ENCODE measurements around the gene BNIP3.

Gene BNIP3

DNA sequence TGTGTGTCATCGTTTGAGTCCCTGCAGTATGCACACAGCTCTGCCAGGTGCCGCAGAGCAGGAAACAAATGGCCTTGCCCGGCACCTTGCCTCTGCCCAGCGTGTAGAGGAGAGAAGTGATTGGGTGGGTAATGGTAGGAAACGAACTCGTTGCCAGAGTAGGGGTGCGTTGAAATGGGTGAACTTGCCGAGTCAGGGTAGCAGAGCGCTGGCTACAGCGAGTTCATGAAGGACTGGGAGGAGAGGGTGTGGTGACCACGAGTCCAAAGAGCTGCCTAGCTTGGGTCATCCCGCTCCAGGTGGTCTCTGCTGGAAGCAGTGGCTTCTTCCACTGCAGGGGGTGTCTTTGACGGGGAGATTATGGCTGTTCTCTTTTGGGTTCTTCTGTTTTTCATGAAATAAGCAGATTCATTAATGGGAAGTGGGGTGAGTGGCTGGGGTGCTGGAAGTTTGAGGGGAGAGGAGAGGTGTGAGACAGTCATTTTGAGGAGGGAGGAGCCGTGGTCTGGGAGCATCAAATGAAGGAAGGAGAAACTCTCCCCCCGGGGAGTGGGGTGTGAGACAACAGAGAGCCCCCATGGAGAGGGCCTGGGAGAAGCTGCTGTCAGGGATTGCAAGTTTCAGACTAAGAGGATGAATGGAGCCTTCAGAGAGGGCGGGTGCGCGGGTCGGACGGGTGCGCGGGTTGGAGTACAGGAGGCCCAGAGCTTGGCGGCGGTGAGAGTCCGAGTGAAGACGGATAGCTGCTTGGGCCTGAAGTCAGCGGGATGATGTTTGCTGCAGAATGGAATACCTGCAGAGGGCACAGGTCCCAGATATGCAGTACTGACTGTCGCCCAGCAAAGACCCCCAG is 54.8 kb downstream of the BNIP3 start:
- no peak overlapping the region for H3K4me3 ChIP-seq (ENCODE audit: low read depth, low read length)
- no peak overlapping the region for H3K27ac ChIP-seq
- H3K9ac ChIP-seq = no peak overlapping the region
- no peaks in the 10 kb centered on the region for H3K9me3 ChIP-seq (ENCODE audit: control insufficient read depth, low read length)
- peaks cover 12% of the 10 kb centered on the region for H3K4me1 ChIP-seq
- peaks cover 78% of the 10 kb centered on the region for H3K79me2 ChIP-seq
- H3K36me3 ChIP-seq (ENCODE audit: control insufficient read depth, insufficient read depth, low read length) = no peaks in the 10 kb centered on the region
- TF ChIP-seq, protein P1, sequence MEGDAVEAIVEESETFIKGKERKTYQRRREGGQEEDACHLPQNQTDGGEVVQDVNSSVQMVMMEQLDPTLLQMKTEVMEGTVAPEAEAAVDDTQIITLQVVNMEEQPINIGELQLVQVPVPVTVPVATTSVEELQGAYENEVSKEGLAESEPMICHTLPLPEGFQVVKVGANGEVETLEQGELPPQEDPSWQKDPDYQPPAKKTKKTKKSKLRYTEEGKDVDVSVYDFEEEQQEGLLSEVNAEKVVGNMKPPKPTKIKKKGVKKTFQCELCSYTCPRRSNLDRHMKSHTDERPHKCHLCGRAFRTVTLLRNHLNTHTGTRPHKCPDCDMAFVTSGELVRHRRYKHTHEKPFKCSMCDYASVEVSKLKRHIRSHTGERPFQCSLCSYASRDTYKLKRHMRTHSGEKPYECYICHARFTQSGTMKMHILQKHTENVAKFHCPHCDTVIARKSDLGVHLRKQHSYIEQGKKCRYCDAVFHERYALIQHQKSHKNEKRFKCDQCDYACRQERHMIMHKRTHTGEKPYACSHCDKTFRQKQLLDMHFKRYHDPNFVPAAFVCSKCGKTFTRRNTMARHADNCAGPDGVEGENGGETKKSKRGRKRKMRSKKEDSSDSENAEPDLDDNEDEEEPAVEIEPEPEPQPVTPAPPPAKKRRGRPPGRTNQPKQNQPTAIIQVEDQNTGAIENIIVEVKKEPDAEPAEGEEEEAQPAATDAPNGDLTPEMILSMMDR (IDR thresholded peaks at IDR 0.05) = no peak
- no peak overlapping the region for H2AFZ ChIP-seq
- H3K4me2 ChIP-seq (ENCODE audit: low read length) = no peak overlapping the region
- H3K27me3 ChIP-seq (ENCODE audit: control insufficient read depth, insufficient read depth, low read length) = no peaks in the 10 kb centered on the region

DNA sequence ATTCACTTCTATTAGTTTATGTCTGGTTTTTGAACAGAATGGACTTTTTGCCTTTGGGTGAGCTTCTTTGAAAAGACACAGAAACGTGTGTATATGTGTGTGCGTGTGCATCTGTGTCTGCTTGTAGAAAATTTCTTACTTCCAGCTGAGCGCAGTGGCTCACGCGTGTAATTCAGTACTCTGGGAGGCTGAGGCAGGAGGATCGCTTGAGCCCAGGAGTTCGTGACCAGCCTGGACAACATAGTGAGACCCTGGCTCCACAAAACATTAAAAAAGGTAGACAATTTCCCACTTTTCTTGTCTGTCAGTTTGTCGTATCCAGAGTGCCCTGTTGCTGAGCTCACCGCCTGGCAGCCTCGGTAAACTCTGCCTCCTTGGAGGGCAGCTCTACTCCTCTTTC is 55.5 kb downstream of the BNIP3 start:
- no peaks in the 10 kb centered on the region for H3K9me3 ChIP-seq (ENCODE audit: control insufficient read depth, low read length)
- no peak overlapping the region for H3K27ac ChIP-seq
- H3K27me3 ChIP-seq (ENCODE audit: control insufficient read depth, insufficient read depth, low read length) = no peaks in the 10 kb centered on the region
- H3K4me3 ChIP-seq (ENCODE audit: low read depth, low read length) = no peak overlapping the region
- H3K36me3 ChIP-seq (ENCODE audit: control insufficient read depth, insufficient read depth, low read length) = no peaks in the 10 kb centered on the region
- H2AFZ ChIP-seq = no peak overlapping the region
- TF ChIP-seq, protein P1 (IDR thresholded peaks at IDR 0.05) = no peak
- no peak overlapping the region for H3K9ac ChIP-seq
- H3K4me2 ChIP-seq (ENCODE audit: low read length) = no peak overlapping the region
- H3K4me1 ChIP-seq = peaks cover 8% of the 10 kb centered on the region
- peaks cover 78% of the 10 kb centered on the region for H3K79me2 ChIP-seq

DNA sequence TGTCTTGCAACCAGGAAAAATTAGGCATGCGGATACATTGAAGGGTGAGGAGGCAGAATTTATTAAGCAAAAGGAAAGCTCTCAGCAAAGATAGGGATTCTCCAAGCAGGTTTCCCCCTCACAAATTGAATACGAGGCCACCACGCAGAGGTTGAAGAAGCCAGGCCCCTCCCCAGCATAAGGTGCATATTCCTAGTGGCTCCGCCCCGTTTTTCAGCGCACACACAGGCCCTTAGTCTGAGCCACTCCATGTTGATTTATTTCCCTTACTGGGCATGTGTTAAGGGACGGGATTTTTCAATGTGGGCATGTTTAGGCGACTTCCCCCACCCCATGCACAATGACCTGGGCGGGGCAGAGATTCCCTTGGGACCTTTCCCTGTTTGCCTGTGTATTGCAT is 56.0 kb downstream of the BNIP3 start:
- H3K27me3 ChIP-seq (ENCODE audit: control insufficient read depth, insufficient read depth, low read length) = no peaks in the 10 kb centered on the region
- no peak overlapping the region for H2AFZ ChIP-seq
- H3K4me2 ChIP-seq (ENCODE audit: low read length) = no peak overlapping the region
- no peaks in the 10 kb centered on the region for H3K9me3 ChIP-seq (ENCODE audit: control insufficient read depth, low read length)
- H3K27ac ChIP-seq = no peak overlapping the region
- H3K36me3 ChIP-seq (ENCODE audit: control insufficient read depth, insufficient read depth, low read length) = no peaks in the 10 kb centered on the region
- H3K4me1 ChIP-seq = peaks cover 4% of the 10 kb centered on the region
- H3K4me3 ChIP-seq (ENCODE audit: low read depth, low read length) = no peak overlapping the region
- H3K79me2 ChIP-seq = peaks cover 78% of the 10 kb centered on the region
- H3K9ac ChIP-seq = no peak overlapping the region
- TF ChIP-seq, protein P1 (IDR thresholded peaks at IDR 0.05) = no peak

DNA sequence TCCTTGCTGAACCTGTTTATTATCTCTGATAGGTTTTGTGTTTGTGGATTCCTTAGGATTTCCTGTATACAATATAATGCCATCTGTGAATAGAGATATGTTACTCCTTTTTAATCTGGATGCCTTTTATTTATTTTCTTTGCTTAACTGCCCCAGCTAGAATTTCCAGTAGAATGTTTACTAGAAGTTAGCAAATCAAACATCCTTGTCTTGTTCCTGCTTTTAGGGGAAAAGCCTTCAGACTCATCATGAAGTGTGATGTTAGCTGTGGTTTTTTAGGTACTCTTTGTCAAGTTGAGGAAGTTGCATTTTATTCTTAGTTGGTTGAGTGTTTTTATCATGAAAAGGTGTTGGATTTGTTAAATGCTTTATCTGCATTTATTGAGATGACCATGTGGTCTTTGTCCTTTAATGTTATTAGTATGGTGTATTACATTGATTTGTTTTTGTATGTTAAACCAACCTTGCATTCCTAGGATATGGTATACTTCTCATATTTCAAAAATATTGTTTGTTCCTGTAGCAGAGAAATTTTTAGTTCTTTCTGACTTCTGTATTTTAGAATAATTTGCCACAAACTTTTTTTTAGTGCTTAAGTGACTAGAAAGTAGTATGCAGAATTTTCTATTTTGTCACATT is 56.6 kb downstream of the BNIP3 start:
- Histone ChIP-seq H3K36me3 (ENCODE audit: control insufficient read depth, insufficient read depth, low read length) (no peaks in the 10 kb centered on the region), H3K9ac (no peak overlapping the region), H3K27ac (no peak overlapping the region), H3K27me3 (ENCODE audit: control insufficient read depth, insufficient read depth, low read length) (no peaks in the 10 kb centered on the region), H3K4me2 (ENCODE audit: low read length) (no peak overlapping the region), H3K4me1 (peaks cover 2% of the 10 kb centered on the region), H3K4me3 (ENCODE audit: low read depth, low read length) (no peak overlapping the region), H3K9me3 (ENCODE audit: control insufficient read depth, low read length) (no peaks in the 10 kb centered on the region), H2AFZ (no peak overlapping the region), H3K79me2 (peaks cover 78% of the 10 kb centered on the region)
- TF ChIP-seq, protein P1 (IDR thresholded peaks at IDR 0.05) = no peak

Data from parathyroid adenoma (tissue), 2 donors.